KMS-11 (cell line): ENCODE measurements around the gene KDM2B.

Experiments used
- H2AFZ ChIP-seq: fragments of 200-600 bp; sonication (generic); 2 replicates; pipeline ENCODE4 v1.6.1; 2016; ENCODE audit warnings: antibody characterized with exemption, mixed run types, low read depth
- H3K27ac ChIP-seq: fragments of 200-600 bp; sonication (generic); 2 replicates; pipeline ENCODE4 v1.6.1; 2016; ENCODE audit warnings: mild to moderate bottlenecking, mixed run types
- H3K27me3 ChIP-seq: fragments of 200-600 bp; sonication (generic); 2 replicates; pipeline ENCODE4 v1.6.1; 2017; ENCODE audit warnings: mild to moderate bottlenecking, low read depth, mixed run types, moderate library complexity; ENCODE audit not compliant: insufficient read depth
- H3K36me3 ChIP-seq: fragments of 200-600 bp; sonication (generic); 2 replicates; pipeline ENCODE4 v1.6.1; 2017; ENCODE audit warnings: mild to moderate bottlenecking, mixed run types; ENCODE audit not compliant: insufficient read depth
- H3K4me1 ChIP-seq: fragments of 200-600 bp; sonication (generic); 2 replicates; pipeline ENCODE4 v1.6.1; 2016; ENCODE audit warnings: mild to moderate bottlenecking, low read depth, mixed run types; ENCODE audit not compliant: poor library complexity, severe bottlenecking
- H3K4me2 ChIP-seq: fragments of 200-600 bp; sonication (generic); 2 replicates; pipeline ENCODE4 v1.7.0; 2016; ENCODE audit warnings: mild to moderate bottlenecking, mixed run types
- H3K4me3 ChIP-seq: fragments of 200-600 bp; sonication (generic); IDR thresholded peaks from 2 replicates; pipeline ENCODE4 v1.6.1; 2017; ENCODE audit warnings: low read depth, low read length, mixed read lengths; ENCODE audit not compliant: insufficient read depth
- H3K79me2 ChIP-seq: fragments of 200-600 bp; sonication (generic); 2 replicates; pipeline ENCODE4 v1.6.1; 2016; ENCODE audit warnings: low read depth, mixed run types; ENCODE audit not compliant: insufficient read depth
- H3K9ac ChIP-seq: fragments of 200-600 bp; sonication (generic); 2 replicates; pipeline ENCODE4 v1.6.1; 2016; ENCODE audit warnings: mild to moderate bottlenecking, mixed run types
- H4K20me1 ChIP-seq: fragments of 200-600 bp; sonication (generic); 2 replicates; pipeline ENCODE4 v1.6.1; 2016; ENCODE audit warnings: mild to moderate bottlenecking, mixed run types; ENCODE audit not compliant: insufficient read depth
- TF ChIP-seq, protein P1 (sequence below): fragments of 200-600 bp; sonication (generic); conservative IDR thresholded peaks from 2 replicates; pipeline ENCODE4 v1.6.1; 2017; ENCODE audit warnings: low read depth, mild to moderate bottlenecking, antibody characterized with exemption, low read length, moderate library complexity, mixed read lengths

KDM2B gene

DNA sequence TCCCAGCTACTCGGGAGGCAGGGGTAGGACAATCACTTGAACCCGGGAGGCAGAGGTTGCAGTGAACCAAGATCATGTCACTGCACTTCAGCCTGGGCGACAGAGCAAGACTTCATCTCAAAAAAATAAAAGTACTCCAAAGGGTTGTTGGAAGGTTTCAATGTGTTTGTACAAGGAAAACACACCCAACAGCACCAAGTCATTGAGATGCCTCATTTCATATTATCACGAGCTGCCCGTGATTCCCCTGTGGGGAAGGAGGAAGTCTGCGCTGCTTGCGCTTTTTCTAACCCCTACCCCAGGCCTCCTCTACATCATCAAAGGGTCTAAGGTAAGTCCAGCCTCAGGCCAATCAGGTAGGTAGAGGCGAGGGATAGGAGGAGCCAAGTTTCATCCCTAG lies 73.6 kb downstream of the KDM2B start:
- no peaks in the 10 kb centered on the region for H4K20me1 ChIP-seq
- no peaks in the 10 kb centered on the region for H3K4me1 ChIP-seq
- H2AFZ ChIP-seq, result no peak overlapping the region
- no peak overlapping the region for H3K27ac ChIP-seq
- no peak overlapping the region for H3K9ac ChIP-seq
- no peaks in the 10 kb centered on the region for H3K27me3 ChIP-seq
- no peak overlapping the region for H3K4me2 ChIP-seq
- no peaks in the 10 kb centered on the region for H3K79me2 ChIP-seq
- no peak overlapping the region for H3K4me3 ChIP-seq
- TF ChIP-seq, protein P1, sequence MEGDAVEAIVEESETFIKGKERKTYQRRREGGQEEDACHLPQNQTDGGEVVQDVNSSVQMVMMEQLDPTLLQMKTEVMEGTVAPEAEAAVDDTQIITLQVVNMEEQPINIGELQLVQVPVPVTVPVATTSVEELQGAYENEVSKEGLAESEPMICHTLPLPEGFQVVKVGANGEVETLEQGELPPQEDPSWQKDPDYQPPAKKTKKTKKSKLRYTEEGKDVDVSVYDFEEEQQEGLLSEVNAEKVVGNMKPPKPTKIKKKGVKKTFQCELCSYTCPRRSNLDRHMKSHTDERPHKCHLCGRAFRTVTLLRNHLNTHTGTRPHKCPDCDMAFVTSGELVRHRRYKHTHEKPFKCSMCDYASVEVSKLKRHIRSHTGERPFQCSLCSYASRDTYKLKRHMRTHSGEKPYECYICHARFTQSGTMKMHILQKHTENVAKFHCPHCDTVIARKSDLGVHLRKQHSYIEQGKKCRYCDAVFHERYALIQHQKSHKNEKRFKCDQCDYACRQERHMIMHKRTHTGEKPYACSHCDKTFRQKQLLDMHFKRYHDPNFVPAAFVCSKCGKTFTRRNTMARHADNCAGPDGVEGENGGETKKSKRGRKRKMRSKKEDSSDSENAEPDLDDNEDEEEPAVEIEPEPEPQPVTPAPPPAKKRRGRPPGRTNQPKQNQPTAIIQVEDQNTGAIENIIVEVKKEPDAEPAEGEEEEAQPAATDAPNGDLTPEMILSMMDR, result no peak
- no peaks in the 10 kb centered on the region for H3K36me3 ChIP-seq

DNA sequence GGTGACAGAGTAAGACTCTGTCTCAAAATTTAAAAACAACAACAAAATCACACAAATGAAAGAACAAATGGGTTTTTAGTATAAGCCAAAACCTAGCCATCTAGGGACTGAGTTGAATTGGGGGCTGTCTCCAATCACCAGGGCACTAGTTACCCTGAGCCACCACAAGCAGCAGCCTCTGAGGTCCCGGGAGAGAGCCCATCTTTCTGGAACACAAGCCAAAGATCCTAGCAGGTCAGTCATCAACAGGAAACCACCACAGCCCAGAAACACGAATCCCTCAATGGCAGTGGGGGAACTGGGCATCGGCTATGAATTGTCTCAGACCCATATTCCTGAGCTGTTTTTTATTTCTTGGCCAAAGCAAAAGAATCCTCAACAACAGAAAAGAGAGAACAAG lies 75.3 kb downstream of the KDM2B start:
- Histone ChIP-seq H3K4me2 (no peak overlapping the region), H3K27me3 (no peaks in the 10 kb centered on the region), H3K27ac (no peak overlapping the region), H3K79me2 (no peaks in the 10 kb centered on the region), H3K9ac (no peak overlapping the region), H3K4me3 (no peak overlapping the region), H2AFZ (no peak overlapping the region), H3K4me1 (no peaks in the 10 kb centered on the region), H3K36me3 (no peaks in the 10 kb centered on the region), H4K20me1 (no peaks in the 10 kb centered on the region)
- TF ChIP-seq, protein P1, result no peak

DNA sequence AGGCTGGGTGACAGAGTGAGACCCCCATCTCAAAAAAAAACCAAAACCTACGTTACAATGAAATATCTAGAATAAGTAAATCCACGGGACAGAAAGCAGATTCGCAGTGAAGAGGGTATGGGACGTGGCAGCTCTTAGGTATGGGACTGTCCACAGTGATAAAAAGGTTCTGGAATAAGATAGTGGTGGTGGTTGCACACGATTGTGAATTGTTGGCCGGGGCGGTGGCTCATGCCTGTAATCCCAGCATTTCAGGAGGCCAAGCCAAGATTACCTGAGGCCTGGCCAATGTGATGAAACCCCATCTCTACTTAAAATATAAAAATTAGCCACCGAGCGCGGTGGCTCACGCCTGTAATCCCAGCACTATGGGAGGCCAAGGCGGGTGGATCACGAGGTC lies 76.3 kb downstream of the KDM2B start:
- H3K4me3 ChIP-seq, result no peak overlapping the region
- H4K20me1 ChIP-seq, result no peaks in the 10 kb centered on the region
- no peak overlapping the region for H3K27ac ChIP-seq
- H2AFZ ChIP-seq, result no peak overlapping the region
- no peaks in the 10 kb centered on the region for H3K27me3 ChIP-seq
- H3K4me1 ChIP-seq, result no peaks in the 10 kb centered on the region
- H3K79me2 ChIP-seq, result no peaks in the 10 kb centered on the region
- no peak overlapping the region for H3K4me2 ChIP-seq
- H3K9ac ChIP-seq, result no peak overlapping the region
- TF ChIP-seq, protein P1, result no peak
- H3K36me3 ChIP-seq, result no peaks in the 10 kb centered on the region

DNA sequence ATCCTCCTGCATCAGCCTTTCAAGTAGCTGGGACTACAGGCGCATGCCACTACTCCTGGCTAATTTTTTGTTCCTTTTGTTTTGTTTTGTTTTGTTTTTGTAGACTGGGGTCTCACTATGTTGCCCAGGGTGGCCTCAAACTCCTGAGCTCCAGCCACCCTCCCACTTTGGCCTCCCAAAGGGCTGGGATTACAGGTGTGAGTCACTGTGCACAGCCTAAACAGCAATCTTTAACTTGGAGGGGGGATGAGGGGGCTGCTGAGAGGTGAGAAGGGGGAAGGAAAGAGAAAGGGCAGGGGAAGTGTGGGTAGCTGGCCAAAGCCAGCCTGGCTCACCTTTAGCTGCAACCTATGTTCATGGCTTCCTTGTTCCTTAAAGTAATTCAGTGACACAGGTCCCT lies 77.4 kb downstream of the KDM2B start:
- no peak overlapping the region for H3K9ac ChIP-seq
- no peaks in the 10 kb centered on the region for H4K20me1 ChIP-seq
- no peaks in the 10 kb centered on the region for H3K4me1 ChIP-seq
- H3K27me3 ChIP-seq, result no peaks in the 10 kb centered on the region
- no peak overlapping the region for H2AFZ ChIP-seq
- no peaks in the 10 kb centered on the region for H3K36me3 ChIP-seq
- no peak overlapping the region for H3K27ac ChIP-seq
- no peaks in the 10 kb centered on the region for H3K79me2 ChIP-seq
- TF ChIP-seq, protein P1, result no peak
- H3K4me2 ChIP-seq, result no peak overlapping the region
- H3K4me3 ChIP-seq, result no peak overlapping the region

DNA sequence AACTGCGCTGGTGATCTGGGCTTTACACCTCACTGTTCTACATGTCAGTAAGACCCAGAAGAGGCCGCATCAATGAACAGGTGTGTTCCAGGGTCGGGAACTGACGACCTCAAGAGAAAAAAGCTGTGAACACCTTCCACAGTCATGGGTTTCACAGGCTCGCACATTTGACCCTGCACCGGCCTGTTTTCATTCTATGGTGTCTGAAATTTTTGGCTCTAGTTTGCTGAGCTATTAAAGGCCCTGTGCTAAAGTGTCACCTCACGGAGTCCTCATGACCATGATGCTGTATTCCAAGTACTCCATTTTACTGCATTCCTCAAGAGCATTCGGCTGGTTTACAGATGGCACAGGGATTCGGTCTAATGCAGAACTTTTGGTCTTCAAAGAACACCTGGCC lies 78.9 kb downstream of the KDM2B start:
- Histone ChIP-seq H3K4me2 (no peak overlapping the region), H3K36me3 (no peaks in the 10 kb centered on the region), H3K27me3 (no peaks in the 10 kb centered on the region), H4K20me1 (no peaks in the 10 kb centered on the region), H3K4me3 (no peak overlapping the region), H3K4me1 (no peaks in the 10 kb centered on the region), H3K79me2 (no peaks in the 10 kb centered on the region), H3K9ac (no peak overlapping the region), H3K27ac (no peak overlapping the region), H2AFZ (no peak overlapping the region)
- TF ChIP-seq, protein P1, result no peak
